Ovary (tissue), 9 donors: ENCODE data around the gene RPE65. TPM values are rescaled to one million over a fixed set of nuclear protein-coding genes. Genes with fewer than 3 reads are reported as not detected.

ENCODE experiments used
- DNase-seq, 5 donors: peaks; one replicate each; pipeline ENCODE4 v3.0.0-alpha.2; 2019 to 2020
- H3K27ac ChIP-seq, 2 donors: fragments of 200-600 bp; one replicate each; pipeline versions ENCODE4 v1.5.1 to v1.8.0; 2019 to 2022
- H3K27me3 ChIP-seq: fragments of 200-600 bp; one replicate; pipeline ENCODE4 v1.8.0; 2022
- H3K36me3 ChIP-seq: fragments of 200-600 bp; sonication (generic); one replicate; pipeline ENCODE4 v1.5.1; 2019
- H3K4me1 ChIP-seq: one replicate; pipeline ENCODE4 v1.8.1; 2013; ENCODE audit warnings: mild to moderate bottlenecking, moderate library complexity; ENCODE audit not compliant: insufficient read depth
- H3K4me3 ChIP-seq: fragments of 200-600 bp; sonication (generic); one replicate; pipeline ENCODE4 v1.5.1; 2017
- H3K9me3 ChIP-seq, 2 donors: fragments of 200-600 bp in 1 of 2; sonication (generic) in 1 of 2; one replicate each; pipeline versions ENCODE4 v1.5.1 to v1.8.1; 2013 to 2019; ENCODE audit warnings: mild to moderate bottlenecking in 1 of 2, moderate library complexity in 1 of 2
- CTCF ChIP-seq, 3 donors: fragments of 450-650 bp in 2 of 3; fragments of 200-600 bp in 1 of 3; IDR thresholded peaks; one replicate each; pipeline versions ENCODE4 v1.5.1 to v1.8.0; 2016 to 2022; ENCODE audit warnings: antibody characterized with exemption in 3 of 3, mild to moderate bottlenecking in 1 of 3
- EP300 ChIP-seq: sonication (generic); formaldehyde crosslinking; IDR thresholded peaks from one replicate; pipeline ENCODE4 v1.6.1; 2017; ENCODE audit warnings: antibody characterized with exemption
- POLR2A ChIP-seq: fragments of 450-650 bp; IDR thresholded peaks from one replicate; pipeline ENCODE4 v1.6.1; 2017; ENCODE audit warnings: antibody characterized with exemption, mild to moderate bottlenecking, moderate library complexity
- WGBS, 3 donors: extraction: QIAGEN DNeasy Blood & Tissue Kit in 1 of 3; methylation state at CpG; one replicate each; pipeline versions ENCODE4 v1.1.5 to v1.1.7; 2013 to 2017; 5-methylcytosine and 5-hydroxymethylcytosine counted together
- intact Hi-C, 4 donors: fragments of 100-400 bp; cut with DNase I; formaldehyde crosslinking; loops; one replicate each; pipeline versions ENCODE4 v1.11.0 to v1.15.1; 2022 to 2023
- polyA plus RNA-seq, 2 donors: library from polyadenylated mRNA; stranded (reverse); fragments of 200-250 nt in 1 of 2; fragments of 350-450 nt in 1 of 2; fragmentation: Illumina TruSeq in 1 of 2; extraction: RNeasy Lipid Tissue Mini Kit (QIAGEN cat#74804) in 1 of 2; gene quantifications; one replicate each; pipeline ENCODE4 v1.2.3, GENCODE V29; 2013 to 2014
- small RNA-seq: library from RNA; depleted of rRNA; stranded (forward); fragments of <200 nt; gene quantifications from one replicate; pipeline ENCODE3, GENCODE V24; 2016
- total RNA-seq, 7 donors: library from RNA; depleted of rRNA in 2 of 7; stranded (reverse); fragments of >200 nt in 2 of 7; fragmentation: NEBNext Ultra II Directional in 3 of 7; extraction: Animal tissue kit (Norgen Biotek cat#: 25700) in 3 of 7; gene quantifications; one replicate each; pipeline versions ENCODE4 v1.1.0 to v1.2.4, GENCODE V29; 2016 to 2023
- donor health status: DM: no; HTN: no; CAD: no; lungs with moderate emphysema.
- donor health status: DM: no; HTN: no; CAD: no.
- donor health status: Bipolar disorder and iron deficiency.
- donor health status: DM: yes; HTN: yes; CAD: no.
- donor health status: DM: no; HTN: no; CAD: no.
- donor health status: DM: yes; HTN: yes; CAD: no.

The RPE65 gene
- total and polyA plus RNA-seq, 9 donors: 0.05 to 0.20 (median 0.15) TPM; not detected in 6

- DNase-seq: no peak
- 45 to 76% (median 63%) methylated on average over 2 of the region's 2 CpGs for WGBS, 3 donors
- Histone ChIP-seq H3K27me3 (no peaks in the 10 kb centered on the region), H3K4me1 (no peaks in the 10 kb centered on the region), H3K27ac (no peak overlapping the region), H3K9me3 (no peaks in the 10 kb centered on the region), H3K4me3 (no peak overlapping the region), H3K36me3 (no peaks in the 10 kb centered on the region)
- intact Hi-C loops: no loop called here
- no peak for TF ChIP-seq POLR2A
- TF ChIP-seq CTCF (IDR thresholded peaks at IDR 0.05): no peak
- no peak for TF ChIP-seq EP300
Measured at GRCh38 chr1:68384872-68385411, 64.8 kb downstream of the RPE65 start.

- no peaks in the 10 kb centered on the region for H3K27me3 ChIP-seq
- TF ChIP-seq POLR2A: no peak
- peak in 2 of 3 donors; percentile 19 to 22 for TF ChIP-seq CTCF (IDR thresholded peaks at IDR 0.05)
- no peaks in the 10 kb centered on the region for H3K36me3 ChIP-seq
- H3K4me3 ChIP-seq: no peak overlapping the region
- no peak overlapping the region for H3K27ac ChIP-seq
- DNase-seq: no peak
- intact Hi-C loops: no loop called here
- WGBS, 3 donors: 11 to 24% (median 14%) methylated on average over 2 of the region's 2 CpGs
- no peaks in the 10 kb centered on the region for H3K9me3 ChIP-seq
- H3K4me1 ChIP-seq: no peaks in the 10 kb centered on the region
Measured at GRCh38 chr1:68384321-68384813, 65.4 kb downstream of the RPE65 start.

GRCh38 chr1:68383092-68383491, 66.7 kb downstream of the RPE65 start:
- DNase-seq: no peak
- Histone ChIP-seq H3K4me1 (no peaks in the 10 kb centered on the region), H3K36me3 (no peaks in the 10 kb centered on the region), H3K4me3 (no peak overlapping the region), H3K27ac (no peak overlapping the region), H3K27me3 (no peaks in the 10 kb centered on the region), H3K9me3 (no peaks in the 10 kb centered on the region)
- intact Hi-C loops: no loop called here
- WGBS, 3 donors: 96 to 99% (median 97%) methylated on average over 2 of the region's 2 CpGs
- TF ChIP-seq EP300 (no peak), POLR2A (no peak), CTCF (IDR thresholded peaks at IDR 0.05) (no peak)

- intact Hi-C loops: no loop called here
- no peak for TF ChIP-seq POLR2A
- no peak for TF ChIP-seq CTCF (IDR thresholded peaks at IDR 0.05)
- no peak for TF ChIP-seq EP300
- H3K4me3 ChIP-seq: no peak overlapping the region
- H3K4me1 ChIP-seq: no peaks in the 10 kb centered on the region
- no peak overlapping the region for H3K27ac ChIP-seq
- no peaks in the 10 kb centered on the region for H3K27me3 ChIP-seq
- no peaks in the 10 kb centered on the region for H3K9me3 ChIP-seq
- H3K36me3 ChIP-seq: no peaks in the 10 kb centered on the region
- DNase-seq: no peak
Measured at GRCh38 chr1:68379085-68379478, 70.7 kb downstream of the RPE65 start.

Small RNAs within 50 kb of the gene (small RNA-seq; reads per million reads assigned to genes)
- gene AL139413.1: not detected

Other genes with a start within 250 kb of the RPE65 start
- 100 to 1,000 TPM in 5 of 7 donors, 10 to 100 TPM in 2; 42.2 to 168 (median 120) TPM for gene WLS, start 217.4 kb downstream of the RPE65 start, total RNA-seq
- 100 to 1,000 TPM in 1 of 2 donors, 10 to 100 TPM in 1; 75.9 to 303 TPM for gene WLS, start 217.4 kb downstream of the RPE65 start, polyA plus RNA-seq
- gene DEPDC1, start 47.1 kb upstream of the RPE65 start, total RNA-seq: under 1 TPM in 5 of 7 donors, not detected in 2; 0.11 to 0.59 (median 0.25) TPM
- gene DEPDC1, start 47.1 kb upstream of the RPE65 start, polyA plus RNA-seq: under 1 TPM; 0.18 to 0.42 TPM